Urinary bladder (tissue), 4 donors: Measurements from ENCODE around the gene RGS5. TPM values are rescaled to one million over a fixed set of nuclear protein-coding genes. Genes with fewer than 3 reads are reported as not detected.

Experiments used
- DNase-seq: peaks from one replicate; pipeline ENCODE4 v3.0.0-alpha.2; 2015; ENCODE audit errors: extremely low spot score
- H3K27ac ChIP-seq: one replicate; pipeline ENCODE4 v1.5.1; 2013; ENCODE audit warnings: low read depth, mild to moderate bottlenecking, moderate library complexity
- H3K36me3 ChIP-seq: one replicate; pipeline ENCODE4 v1.6.1; 2013; ENCODE audit warnings: mild to moderate bottlenecking, moderate library complexity; ENCODE audit not compliant: insufficient read depth
- H3K4me1 ChIP-seq: one replicate; pipeline ENCODE4 v1.6.1; 2013; ENCODE audit warnings: mild to moderate bottlenecking, moderate library complexity; ENCODE audit not compliant: insufficient read depth
- H3K4me3 ChIP-seq: one replicate; pipeline ENCODE4 v1.5.1; 2013; ENCODE audit warnings: low read depth, low read length
- WGBS: extraction: QIAGEN DNeasy Blood & Tissue Kit; methylation state at CpG from one replicate; pipeline ENCODE4 v1.1.7; 2013; 5-methylcytosine and 5-hydroxymethylcytosine counted together
- polyA plus RNA-seq: library from polyadenylated mRNA; stranded (reverse); fragments of 200-250 nt; gene quantifications from one replicate; pipeline ENCODE4 v1.2.3, GENCODE V29; 2013
- total RNA-seq: library from RNA; depleted of rRNA; stranded (reverse); fragments of >200 nt; gene quantifications from one replicate; pipeline ENCODE4 v1.2.3, GENCODE V29; 2014
- donor health status: healthy with polysubstance abuse.
- donor health status: healthy.

The RGS5 gene
- total and polyA plus RNA-seq, 2 donors: 179 to 197 TPM

- Histone ChIP-seq H3K4me1 (no peaks in the 10 kb centered on the region), H3K36me3 (no peaks in the 10 kb centered on the region), H3K4me3 (no peak overlapping the region), H3K27ac (no peak overlapping the region)
- 33% methylated on average over 2 of the region's 2 CpGs for WGBS
- no peak for DNase-seq
Observed at GRCh38 chr1:163172596-163172995, 30.1 kb downstream of the RGS5 start.

- Histone ChIP-seq H3K27ac (no peak overlapping the region), H3K4me1 (no peaks in the 10 kb centered on the region)
Observed at GRCh38 chr1:163171826-163172225, 30.9 kb downstream of the RGS5 start.

GRCh38 chr1:163170975-163171676 is 31.6 kb downstream of the RGS5 start:
- Histone ChIP-seq H3K27ac (no peak overlapping the region), H3K4me3 (no peak overlapping the region), H3K36me3 (no peaks in the 10 kb centered on the region), H3K4me1 (no peaks in the 10 kb centered on the region)
- no peak for DNase-seq
- 83% methylated on average over 5 of the region's 5 CpGs for WGBS

More at GRCh38 chr1:163171826-163172225, 30.9 kb downstream of the RGS5 start:
- Histone ChIP-seq H3K4me3 (no peak overlapping the region), H3K36me3 (no peaks in the 10 kb centered on the region)
- no peak for DNase-seq
- WGBS: 69% methylated on average over 5 of the region's 5 CpGs

GRCh38 chr1:163170331-163170730 is 32.4 kb downstream of the RGS5 start:
- no peak for DNase-seq
- no peak overlapping the region for H3K4me3 ChIP-seq
- 84% methylated on average over 1 of the region's 1 CpG for WGBS
- no peaks in the 10 kb centered on the region for H3K4me1 ChIP-seq
- no peaks in the 10 kb centered on the region for H3K36me3 ChIP-seq
- no peak overlapping the region for H3K27ac ChIP-seq

GRCh38 chr1:163169553-163169952 is 33.2 kb downstream of the RGS5 start:
- Histone ChIP-seq H3K4me3 (no peak overlapping the region), H3K27ac (no peak overlapping the region), H3K4me1 (no peaks in the 10 kb centered on the region), H3K36me3 (no peaks in the 10 kb centered on the region)
- DNase-seq: no peak
- WGBS: 89% methylated on average over 1 of the region's 1 CpG

- DNase-seq: no peak
- no peaks in the 10 kb centered on the region for H3K36me3 ChIP-seq
- no peaks in the 10 kb centered on the region for H3K4me1 ChIP-seq
- no peak overlapping the region for H3K4me3 ChIP-seq
- 11% methylated on average over 1 of the region's 1 CpG for WGBS
- H3K27ac ChIP-seq: no peak overlapping the region
Observed at GRCh38 chr1:163168053-163168452, 34.7 kb downstream of the RGS5 start.

- no peak for DNase-seq
- H3K27ac ChIP-seq: no peak overlapping the region
- no peaks in the 10 kb centered on the region for H3K36me3 ChIP-seq
- 73% methylated on average over 6 of the region's 6 CpGs for WGBS
- no peaks in the 10 kb centered on the region for H3K4me1 ChIP-seq
- H3K4me3 ChIP-seq: no peak overlapping the region
Observed at GRCh38 chr1:163166886-163167555, 35.7 kb downstream of the RGS5 start.

- WGBS: 93% methylated on average over 2 of the region's 2 CpGs
- DNase-seq: no peak
- no peak overlapping the region for H3K27ac ChIP-seq
- no peaks in the 10 kb centered on the region for H3K36me3 ChIP-seq
- no peaks in the 10 kb centered on the region for H3K4me1 ChIP-seq
- no peak overlapping the region for H3K4me3 ChIP-seq
Observed at GRCh38 chr1:163165119-163165518, 37.6 kb downstream of the RGS5 start.

GRCh38 chr1:163163881-163164582 is 38.7 kb downstream of the RGS5 start:
- 84% methylated on average over 4 of the region's 4 CpGs for WGBS
- Histone ChIP-seq H3K4me1 (no peaks in the 10 kb centered on the region), H3K4me3 (no peak overlapping the region), H3K27ac (no peak overlapping the region), H3K36me3 (no peaks in the 10 kb centered on the region)
- DNase-seq: no peak

- Histone ChIP-seq H3K4me1 (no peaks in the 10 kb centered on the region), H3K27ac (no peak overlapping the region), H3K4me3 (no peak overlapping the region), H3K36me3 (peaks cover 2% of the 10 kb centered on the region)
- no peak for DNase-seq
- WGBS: 74% methylated on average over 4 of the region's 4 CpGs
Observed at GRCh38 chr1:163163163-163163562, 39.6 kb downstream of the RGS5 start.

GRCh38 chr1:163162381-163162914 is 40.3 kb downstream of the RGS5 start:
- no peak overlapping the region for H3K27ac ChIP-seq
- H3K36me3 ChIP-seq: peaks cover 3% of the 10 kb centered on the region
- H3K4me3 ChIP-seq: no peak overlapping the region
- 76% methylated on average over 6 of the region's 6 CpGs for WGBS
- no peaks in the 10 kb centered on the region for H3K4me1 ChIP-seq
- no peak for DNase-seq

GRCh38 chr1:163161841-163162240 is 40.9 kb downstream of the RGS5 start:
- DNase-seq: no peak
- Histone ChIP-seq H3K4me3 (no peak overlapping the region), H3K36me3 (peaks cover 3% of the 10 kb centered on the region), H3K27ac (no peak overlapping the region), H3K4me1 (no peaks in the 10 kb centered on the region)
- 87% methylated on average over 5 of the region's 5 CpGs for WGBS

GRCh38 chr1:163161337-163161736 is 41.4 kb downstream of the RGS5 start:
- no peak for DNase-seq
- WGBS: 65% methylated on average over 2 of the region's 2 CpGs
- no peaks in the 10 kb centered on the region for H3K4me1 ChIP-seq

GRCh38 chr1:163155606-163156005 is 47.1 kb downstream of the RGS5 start:
- no peak overlapping the region for H3K27ac ChIP-seq
- WGBS: 89% methylated on average over 5 of the region's 5 CpGs
- no peaks in the 10 kb centered on the region for H3K4me1 ChIP-seq
- H3K36me3 ChIP-seq: peaks cover 3% of the 10 kb centered on the region
- no peak for DNase-seq
- H3K4me3 ChIP-seq: no peak overlapping the region

More at GRCh38 chr1:163161337-163161736, 41.4 kb downstream of the RGS5 start:
- no peak overlapping the region for H3K27ac ChIP-seq
- H3K4me3 ChIP-seq: no peak overlapping the region
- peaks cover 3% of the 10 kb centered on the region for H3K36me3 ChIP-seq
